HG02840 (cell line): ENCODE measurements around the gene ARFGAP2.
"Not testable (repeated sequence)": the region's sequence is repeated elsewhere in the genome, so short reads cannot be mapped to it uniquely, and the experiment has no call there.

Source experiments
- ATAC-seq: cut with Tn5 transposase; IDR thresholded peaks from one replicate; pipeline ENCODE4 v1.9.1; 2021; ENCODE audit warnings: mild to moderate bottlenecking, moderate library complexity, moderate number of reproducible peaks; ENCODE audit not compliant: unreplicated experiment, low FRiP score

Gene ARFGAP2

DNA sequence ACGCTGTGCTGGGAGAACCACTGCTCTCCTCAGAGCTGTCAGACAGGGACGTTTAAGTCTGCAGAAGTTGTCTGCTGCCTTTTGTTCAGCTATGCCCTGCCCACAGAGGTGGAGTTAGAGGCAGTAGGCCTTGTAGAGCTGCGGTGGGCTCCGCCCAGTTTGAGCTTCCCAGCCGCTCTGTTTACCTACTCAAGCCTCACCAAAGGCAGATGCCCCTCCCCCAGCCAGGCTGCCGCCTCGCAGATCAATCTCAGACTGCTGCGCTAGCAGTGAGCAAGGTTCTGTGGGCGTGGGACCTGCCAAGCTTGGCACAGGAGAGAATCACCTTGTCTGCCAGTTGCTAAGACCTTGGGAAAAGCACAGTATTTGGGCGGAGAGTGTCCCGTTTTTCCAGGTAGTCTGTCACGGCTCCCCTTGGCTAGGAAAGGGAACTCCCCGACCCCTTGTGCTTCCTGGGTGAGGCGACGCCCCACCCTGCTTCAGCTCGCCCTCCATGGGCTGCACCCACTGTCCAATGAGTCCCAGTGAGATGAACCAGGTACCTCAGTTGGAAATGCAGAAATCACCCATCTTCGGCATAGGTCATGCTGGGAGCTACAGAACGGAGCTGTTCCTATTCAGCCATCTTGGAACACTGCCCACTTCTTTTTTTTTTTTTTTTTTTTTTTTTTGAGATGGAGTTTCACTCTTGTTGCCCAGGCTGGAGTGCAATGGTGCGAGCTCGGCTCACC, 57.6 kb downstream of the ARFGAP2 start:
- not testable (repeated sequence) for ATAC-seq
